Suppressor macrophage treated with lipopolysaccharide for 1 hour (primary cell): ENCODE results near the gene IL37.

Experiments
- DNase-seq, 3 donors: peaks; one replicate each; pipeline ENCODE4 v3.0.0-alpha.2; 2020 to 2022

Gene IL37

DNA sequence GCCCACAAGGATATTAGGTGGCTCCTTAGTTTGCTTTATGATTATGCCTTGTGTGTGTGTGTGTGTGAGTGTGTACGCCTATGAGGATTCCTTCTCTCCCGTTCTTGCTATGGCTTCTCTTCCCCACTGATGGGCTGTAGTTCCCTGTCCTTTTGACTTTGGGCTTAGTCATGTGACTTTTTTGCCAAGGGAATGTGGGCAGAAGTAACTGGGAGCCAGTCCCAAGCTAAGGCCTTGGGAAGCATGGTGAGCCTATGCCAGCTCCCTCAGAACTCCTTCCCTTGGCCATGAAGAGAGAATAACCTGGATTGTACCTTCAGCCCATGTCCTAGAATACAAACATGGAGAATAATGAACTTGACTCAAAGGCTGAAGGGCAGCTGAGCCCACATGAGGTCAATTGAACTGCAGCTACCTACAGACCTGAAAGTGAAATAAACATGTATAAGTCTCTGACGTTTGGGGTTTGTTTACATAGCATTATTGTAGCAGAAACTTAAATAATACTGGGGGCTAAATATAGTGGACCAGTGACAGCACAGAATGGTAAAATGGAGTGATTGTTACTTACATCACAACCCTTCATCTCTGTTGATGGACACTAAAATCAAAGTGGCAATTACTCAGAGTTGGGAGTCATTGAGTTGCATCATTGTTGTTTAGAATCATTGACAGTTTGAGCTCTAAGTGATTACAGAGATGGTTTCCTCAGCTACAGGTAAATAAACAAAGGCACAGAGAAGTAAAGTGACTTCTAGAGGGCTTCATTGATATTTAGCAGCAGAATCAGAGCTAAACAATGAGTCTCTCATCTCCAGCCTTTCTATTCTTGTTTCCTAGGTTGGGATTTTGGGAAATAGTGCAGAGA is 51.6 kb downstream of the IL37 start:
- no peak for DNase-seq

DNA sequence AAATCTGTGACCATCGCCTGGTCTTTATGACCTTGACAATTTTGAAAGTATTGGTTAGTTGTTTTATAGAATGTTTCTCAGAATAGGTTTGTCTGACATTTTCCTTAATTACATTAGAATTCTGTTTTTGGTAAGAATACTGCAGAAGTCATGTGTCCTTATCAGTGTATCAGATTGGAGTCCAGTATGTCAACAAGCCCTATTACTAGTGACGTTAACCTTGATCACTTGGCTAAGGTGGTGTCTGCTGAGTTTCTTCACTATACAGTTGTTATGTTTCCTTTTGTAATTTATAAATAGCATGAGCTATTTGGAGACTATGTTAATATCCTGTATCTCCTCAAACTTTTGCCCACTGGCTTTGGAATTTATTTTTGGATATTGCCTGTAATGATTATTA is 56.1 kb downstream of the IL37 start:
- DNase-seq: no peak
